ENCODE data around the gene GSG1L.
"Not testable (repeated sequence)": the region's sequence is repeated elsewhere in the genome, so short reads cannot be mapped to it uniquely, and the experiment has no call there.

Gene GSG1L

DNA sequence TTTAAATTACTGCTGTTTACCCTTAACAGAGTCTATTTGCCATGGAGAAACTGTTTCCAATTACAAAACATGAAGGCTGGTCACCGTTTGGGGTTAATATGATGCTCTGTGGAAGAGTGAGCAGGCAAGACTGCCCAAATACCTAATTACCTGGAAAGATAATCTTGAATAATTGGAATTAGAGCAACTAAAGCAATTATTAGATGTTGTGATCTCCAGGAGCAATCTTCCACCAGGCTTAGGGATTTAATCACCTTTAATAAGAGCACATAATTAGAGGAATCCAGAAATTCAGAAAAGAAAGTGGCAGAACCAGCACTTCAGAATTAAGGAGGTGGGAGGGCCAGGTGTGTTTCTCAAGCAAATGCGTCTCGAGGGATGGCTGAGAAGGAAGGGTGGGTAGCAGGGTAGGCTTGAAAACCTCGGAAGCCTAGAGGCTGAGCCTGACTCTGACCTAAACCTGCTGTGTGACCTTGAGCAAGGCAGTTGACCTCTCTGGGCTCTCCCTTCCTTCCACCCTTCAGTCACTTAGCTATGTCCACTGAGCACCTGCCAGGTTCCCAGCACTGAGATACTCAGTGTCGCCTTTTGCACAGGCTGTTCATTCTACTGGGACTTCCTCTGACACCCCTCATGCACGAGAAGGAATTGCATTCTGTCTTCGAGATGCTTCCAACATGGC lies 113.2 kb downstream of the GSG1L start:
- DNase-seq (ENCODE audit: low read depth in 2 of 2) = no peak

DNA sequence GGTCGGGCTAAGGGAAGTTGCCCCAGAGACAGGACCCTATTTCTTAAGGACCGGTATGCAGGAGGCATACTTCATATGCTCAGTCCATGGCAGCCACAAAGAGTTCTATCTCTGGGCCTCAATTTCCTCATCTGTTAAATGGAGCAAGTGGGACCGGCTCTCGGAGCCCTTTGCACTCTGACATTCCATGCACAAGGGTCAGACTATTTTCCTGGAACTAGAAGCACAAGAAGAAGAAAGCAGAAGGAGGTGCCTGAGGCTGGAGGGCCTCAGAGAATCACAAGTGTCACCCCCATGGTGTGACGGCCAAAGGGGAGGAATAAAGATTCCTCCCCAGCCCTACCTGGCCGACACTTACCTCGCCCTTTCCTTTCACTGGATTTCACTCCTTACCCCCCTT lies 115.8 kb downstream of the GSG1L start:
- DNase-seq (ENCODE audit: low read depth in 2 of 2) = no peak

DNA sequence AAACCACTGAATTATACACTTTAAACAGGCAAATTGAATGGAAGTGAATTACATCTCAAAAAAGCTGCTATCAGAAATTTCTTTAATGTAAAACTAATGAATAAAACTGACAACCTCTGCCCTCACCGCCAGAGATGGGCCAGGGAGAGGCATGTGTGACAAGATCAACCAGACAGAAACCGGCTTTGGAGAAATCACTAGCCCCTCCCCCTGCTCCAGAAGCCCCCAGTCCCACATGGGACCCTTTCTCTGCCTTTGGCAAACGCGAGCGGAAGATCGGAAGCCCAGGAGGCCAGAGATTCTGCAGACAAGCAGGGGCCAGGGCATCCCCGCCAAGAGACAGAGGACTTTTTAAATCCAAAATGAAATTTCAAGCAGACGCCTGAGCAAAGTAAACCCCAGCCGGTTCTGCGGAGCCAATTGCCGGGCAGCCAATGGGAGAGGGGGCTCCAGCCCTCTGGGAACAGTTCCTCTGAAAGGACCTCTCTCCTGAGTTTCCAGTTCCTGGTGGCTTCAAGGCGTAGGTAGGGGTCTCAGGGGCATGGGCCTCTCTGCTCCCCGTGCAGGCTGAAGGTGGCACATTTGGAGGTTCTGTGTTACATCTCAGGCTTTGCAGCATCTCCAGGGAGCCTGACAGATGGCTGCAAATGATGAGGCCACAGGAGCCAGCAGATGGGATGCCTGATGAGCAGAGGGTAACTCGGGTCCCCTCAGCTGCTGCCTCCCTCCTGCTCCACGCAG lies 118.1 kb downstream of the GSG1L start:
- DNase-seq (ENCODE audit: low read depth in 2 of 2) = no peak

DNA sequence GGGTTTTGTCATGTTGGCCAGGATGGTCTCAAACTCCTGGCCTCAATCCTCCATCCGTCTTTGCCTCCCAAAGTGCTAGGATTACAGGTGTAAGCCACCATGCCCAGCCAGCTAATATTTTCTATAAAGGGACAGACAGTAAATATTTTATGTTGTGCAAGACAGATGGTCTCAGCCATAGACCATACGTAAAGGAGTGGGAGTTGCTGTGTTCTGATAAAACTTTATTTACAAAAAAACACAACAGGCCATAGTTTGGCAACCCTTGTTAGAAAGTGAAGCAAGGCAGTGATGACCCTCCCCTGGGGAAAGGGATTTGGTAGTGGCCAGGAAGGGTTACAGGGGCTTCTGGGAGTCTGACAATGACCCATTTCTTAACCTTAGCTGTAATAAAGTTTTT lies 119.7 kb downstream of the GSG1L start:
- no peak for DNase-seq (ENCODE audit: low read depth in 2 of 2)

DNA sequence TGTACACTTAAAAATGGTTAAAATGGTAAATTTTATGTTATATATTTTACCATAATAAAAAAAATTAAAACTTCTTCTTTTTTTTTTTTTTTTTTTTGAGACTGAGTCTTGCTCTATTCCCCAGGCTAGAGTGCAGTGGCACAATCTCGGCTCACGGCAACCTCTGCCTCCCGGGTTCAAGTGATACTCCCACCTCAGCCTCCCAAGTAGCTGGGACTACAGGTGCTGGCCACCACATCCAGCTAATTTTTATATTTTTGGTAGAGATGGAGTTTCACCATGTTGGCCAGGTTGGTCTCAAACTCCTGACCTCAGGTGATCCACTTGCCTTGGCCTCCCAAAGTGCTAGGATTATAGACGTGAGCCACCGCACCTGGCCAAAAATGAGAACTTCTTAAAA lies 121.4 kb downstream of the GSG1L start:
- not testable (repeated sequence) for DNase-seq (ENCODE audit: low read depth in 2 of 2)

DNA sequence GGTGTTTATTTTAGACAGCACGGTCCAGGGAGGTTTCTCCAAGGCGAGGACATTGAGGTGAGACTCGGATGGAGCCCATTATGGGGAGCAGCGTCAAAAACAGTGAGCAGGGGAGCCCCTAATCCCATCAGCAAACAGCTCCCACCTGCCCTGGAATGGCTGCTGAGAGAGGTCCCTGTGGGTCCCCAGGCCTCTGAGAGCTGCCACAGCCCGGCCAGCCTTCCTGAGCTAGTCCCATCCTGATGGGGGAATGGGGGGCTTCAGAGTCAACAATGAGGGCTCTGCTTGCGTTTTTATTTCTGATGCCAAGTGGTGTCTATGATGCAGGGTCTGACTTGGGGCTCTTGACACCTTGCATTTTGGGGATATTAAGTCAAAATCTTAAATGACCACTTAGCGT lies 128.4 kb downstream of the GSG1L start:
- DNase-seq (ENCODE audit: low read depth in 2 of 2) = no peak

DNA sequence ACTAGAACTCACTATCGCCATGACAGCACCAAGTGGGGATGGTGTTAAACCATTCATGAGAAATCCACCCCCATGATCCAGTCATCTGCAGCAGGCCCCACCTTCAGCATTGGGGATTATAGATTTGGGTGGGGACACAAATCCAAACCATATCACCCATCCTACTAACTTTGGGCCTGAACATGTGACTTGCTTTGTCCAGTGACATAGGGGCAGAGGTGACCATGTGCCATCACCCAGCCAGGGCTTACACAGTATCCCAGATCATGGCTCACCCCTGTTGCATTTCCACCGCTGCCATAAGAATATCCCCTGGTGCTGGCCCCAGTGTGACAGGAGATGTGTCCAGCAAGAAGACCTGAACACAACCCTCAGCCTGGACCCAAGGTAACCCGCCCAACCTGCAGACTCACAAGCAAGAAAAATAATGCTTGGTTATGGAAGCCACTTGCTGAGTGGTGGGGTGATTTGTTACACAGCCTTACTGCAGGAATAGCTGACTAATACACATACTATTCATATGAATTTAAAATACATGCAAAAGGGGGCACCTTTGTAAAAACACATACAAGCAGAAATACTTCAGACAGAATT lies 130.9 kb downstream of the GSG1L start:
- DNase-seq (ENCODE audit: low read depth in 2 of 2) = no peak

DNA sequence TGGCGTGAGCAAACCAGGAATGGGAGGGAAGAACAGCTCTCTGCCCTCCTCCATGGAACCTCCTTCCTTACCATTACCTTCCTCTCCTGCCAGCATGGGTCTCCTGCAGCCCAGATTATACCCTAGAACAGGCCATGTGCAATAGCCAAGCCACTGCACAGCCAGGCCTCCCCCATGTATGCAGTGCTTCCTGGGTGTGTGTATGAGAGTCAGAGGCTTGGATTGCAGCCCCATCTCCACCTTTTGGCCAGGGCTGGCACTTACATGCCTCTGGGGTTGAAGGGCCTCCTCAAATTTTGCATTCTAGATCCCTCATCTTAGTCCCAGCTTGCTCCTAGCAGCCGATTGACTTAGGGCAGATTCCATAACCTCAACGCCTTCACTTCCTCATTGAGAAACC lies 133.7 kb downstream of the GSG1L start:
- no peak for DNase-seq (ENCODE audit: low read depth in 2 of 2)

DNA sequence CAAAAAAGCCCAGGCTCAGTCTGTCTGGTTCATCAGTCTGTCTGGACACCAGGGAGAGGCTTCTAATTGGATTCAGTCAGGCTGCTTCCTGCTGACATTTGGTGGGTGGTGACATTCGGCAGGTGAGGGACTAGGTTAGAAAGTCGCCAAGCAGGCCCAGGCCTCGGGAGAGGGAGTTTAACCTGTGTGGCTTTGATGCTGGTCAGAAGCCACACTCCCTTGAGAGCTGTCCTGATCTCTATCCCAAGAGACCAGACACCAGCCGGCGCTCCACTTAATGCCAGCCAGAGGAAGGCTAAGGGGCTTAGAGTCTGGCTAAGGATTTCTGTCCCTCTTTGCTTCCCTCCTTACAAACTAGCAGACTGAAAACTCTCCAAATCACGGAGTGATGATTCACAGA lies 135.0 kb downstream of the GSG1L start:
- no peak for DNase-seq (ENCODE audit: low read depth in 2 of 2)

DNA sequence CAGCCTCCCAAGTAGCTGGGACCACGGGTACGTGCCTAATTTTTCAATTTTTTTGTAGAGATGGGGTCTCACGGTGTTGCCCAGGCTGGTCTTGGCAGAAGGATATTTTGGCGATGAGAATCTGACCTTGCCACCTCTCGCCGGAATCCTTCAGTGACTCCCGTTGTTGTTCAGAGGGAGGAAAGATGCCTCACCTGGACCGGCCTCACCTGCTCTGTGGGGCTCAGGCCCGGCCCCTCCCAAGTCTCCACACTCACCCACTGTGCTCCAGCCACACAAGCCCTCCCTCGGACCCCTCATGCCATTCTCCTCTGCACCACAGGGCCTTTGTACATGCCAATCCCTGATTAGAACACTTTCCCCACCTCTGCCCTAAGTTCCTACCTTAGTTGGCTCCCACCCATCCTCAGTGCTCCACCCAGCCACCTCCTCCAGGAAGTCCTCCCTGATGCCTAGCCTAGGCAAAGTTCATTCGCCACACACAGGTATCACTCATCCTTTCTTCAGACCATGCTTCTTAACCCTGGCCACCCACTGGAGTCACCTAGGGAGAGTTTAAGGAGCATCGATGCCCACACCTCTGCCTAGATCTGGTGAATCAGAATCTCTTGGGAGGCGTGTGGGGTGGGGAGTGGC lies 136.1 kb downstream of the GSG1L start:
- no peak for DNase-seq (ENCODE audit: low read depth in 2 of 2)

DNA sequence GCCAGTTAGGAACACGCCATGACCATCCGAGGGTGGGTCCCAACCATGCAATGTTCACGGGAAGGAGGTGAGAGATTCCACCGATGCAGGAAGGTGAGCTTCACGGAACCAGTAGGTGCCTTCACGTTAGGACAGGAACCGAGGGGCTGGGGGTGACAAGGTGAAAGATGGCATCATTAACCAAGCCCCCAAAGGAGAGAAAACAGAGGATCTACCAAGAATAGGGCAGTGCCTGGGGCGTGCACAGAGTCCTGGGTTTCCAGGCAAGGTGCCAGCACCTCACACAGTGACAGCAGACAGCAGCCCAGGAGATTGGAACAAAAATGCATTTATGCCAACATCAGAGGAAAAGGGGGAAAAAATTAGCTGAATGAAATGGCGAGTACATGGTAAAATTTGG lies 137.9 kb downstream of the GSG1L start:
- DNase-seq (ENCODE audit: low read depth in 2 of 2) = no peak

DNA sequence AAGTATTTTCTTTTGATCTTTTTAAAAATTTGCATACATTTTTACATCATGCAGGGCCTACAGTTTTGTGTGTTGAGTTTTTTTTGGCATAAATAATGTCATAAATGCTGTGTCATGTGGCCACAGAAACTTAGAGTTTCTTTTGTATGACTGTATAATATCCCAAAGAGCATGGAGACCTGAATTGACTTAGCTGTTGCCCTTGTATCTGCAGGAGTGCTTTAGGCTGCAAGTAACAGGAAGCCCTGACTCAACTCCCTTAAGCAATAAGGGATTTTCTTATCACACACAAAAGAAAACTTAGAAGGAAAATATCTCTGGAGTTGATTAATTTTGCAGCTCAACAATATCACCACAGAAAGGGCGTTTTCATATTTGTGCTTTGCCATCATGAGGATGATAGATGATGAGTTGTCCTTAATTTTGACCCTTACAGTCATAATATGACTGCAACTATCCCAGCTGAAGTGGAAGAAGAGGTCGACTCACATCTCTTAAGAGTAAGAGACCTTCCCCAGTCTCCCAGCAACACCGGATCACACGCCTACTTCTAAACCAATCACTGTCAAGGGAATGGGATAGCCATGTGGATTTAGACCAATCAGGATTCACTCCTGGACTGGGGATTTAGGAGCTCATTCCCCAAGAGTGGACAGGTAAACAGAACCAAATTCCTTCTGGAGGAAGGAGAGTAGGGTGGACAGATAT lies 138.9 kb downstream of the GSG1L start:
- no peak for DNase-seq (ENCODE audit: low read depth in 2 of 2)

DNA sequence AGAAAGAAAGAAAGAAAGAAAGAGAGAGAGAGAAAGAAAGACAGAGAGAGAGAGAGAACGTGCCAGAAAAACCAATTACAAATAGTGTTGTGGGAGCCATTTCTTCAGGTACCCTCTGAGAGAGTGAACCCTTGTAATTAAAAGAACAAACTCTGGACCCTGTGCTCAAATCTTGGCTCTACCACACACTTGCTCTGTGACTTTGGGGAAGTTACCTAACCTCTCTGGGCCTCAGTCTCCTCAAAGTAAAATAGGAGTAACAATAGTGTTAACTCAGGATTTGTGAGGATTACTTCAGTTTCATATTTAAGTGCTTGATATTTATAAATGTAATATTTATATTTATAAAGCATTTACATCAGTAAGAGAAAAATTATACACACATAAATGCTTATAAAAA lies 139.8 kb downstream of the GSG1L start:
- DNase-seq (ENCODE audit: low read depth in 2 of 2) = no peak

DNA sequence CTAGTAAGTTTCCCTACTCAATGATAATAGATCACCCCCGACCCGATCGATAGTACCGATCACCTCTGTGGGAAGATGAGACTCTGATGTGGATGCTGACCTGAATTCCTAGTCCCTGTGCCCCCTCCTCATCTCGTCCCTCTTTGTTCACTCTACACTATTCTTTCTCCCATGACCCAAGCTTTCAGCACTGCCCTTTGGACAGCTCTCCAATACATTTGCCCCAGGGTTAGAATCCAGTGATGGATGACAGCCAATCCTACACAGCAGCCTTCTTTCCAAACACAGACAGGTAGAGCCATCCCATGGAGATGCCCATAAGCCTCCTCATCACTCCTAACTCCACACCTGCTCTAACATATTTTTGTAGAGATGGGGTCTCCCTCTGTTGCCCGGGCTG lies 141.1 kb downstream of the GSG1L start:
- no peak for DNase-seq (ENCODE audit: low read depth in 2 of 2)

DNA sequence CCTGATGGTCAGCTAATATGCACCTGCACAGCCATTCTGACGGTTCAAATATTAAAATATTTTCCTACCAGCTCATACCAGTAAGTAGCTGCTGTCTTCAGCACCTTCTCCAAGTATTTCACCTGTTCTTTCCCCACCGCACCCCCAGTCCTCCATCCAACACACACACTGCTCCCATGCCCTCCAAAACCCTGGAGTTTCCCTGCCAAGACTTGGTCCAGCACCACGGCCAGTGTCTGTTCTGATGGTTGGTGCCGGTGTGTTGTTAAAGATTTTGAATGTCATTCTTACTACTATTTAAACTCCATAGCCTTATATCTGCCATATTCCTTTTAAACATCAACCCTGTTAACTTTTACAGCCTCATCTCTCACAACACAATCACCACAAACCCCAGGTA lies 142.4 kb downstream of the GSG1L start:
- no peak for DNase-seq (ENCODE audit: low read depth in 2 of 2)

DNA sequence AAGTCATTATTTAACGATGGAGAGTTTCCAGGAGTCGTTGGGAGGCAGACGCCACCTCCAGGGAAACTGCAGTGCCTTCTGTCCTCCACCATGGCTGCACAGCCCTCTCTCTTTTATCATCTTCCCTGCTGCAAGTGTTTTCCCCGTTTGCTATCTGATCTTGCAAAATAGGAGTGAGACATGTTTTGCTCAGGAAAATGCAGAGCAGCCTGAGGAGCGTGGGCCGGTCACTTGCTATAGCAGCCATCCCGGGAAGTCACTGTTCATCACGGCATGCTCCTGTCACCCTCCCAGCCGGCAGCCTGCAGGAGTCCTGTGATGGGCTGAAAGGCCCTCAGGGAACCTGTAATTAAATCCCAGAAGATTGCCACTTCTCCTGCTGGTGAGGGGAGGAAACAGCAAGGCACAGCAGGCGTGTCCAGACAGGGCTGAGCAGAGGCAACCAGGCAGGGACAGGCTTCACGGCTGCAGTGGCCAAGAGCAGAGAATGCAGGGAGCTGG lies 143.1 kb downstream of the GSG1L start:
- DNase-seq (ENCODE audit: low read depth in 2 of 2) = no peak

DNA sequence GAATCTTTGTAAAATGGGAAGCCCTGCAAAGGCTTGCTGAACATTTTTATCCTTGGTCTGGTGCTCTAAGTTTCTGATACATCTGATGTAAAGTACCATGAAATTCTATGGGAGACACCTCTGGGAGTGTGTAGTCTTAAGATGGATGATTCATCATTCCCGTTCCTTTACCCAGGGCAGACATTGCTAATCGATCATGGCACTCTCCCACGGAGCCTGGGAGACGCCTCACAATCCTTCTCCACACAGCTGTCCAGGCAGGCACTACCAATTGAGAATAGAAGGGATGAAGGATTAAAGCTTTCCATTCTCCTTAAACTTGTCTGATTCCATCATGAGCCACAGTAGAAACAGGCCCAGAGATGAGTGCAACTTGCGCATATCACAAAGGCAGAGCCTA lies 144.8 kb downstream of the GSG1L start:
- DNase-seq (ENCODE audit: low read depth in 2 of 2) = no peak

DNA sequence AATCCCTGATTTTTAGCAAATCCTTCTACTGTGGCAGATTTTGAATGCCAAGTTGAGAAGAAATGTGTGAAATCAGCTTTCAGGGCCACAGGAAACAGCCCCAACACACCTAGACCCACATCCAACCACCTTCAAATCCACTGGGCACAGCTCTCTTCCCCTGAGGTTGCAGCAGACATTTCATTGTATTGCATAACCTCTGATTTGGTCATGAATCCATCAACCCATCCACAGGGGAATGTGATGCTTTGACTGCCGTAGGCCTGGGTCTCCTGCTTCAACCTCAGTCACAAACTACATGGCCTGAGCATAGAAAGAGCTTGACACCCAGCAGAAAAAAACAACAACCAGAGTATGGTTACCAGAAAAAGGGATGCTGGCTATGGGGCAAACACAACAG lies 145.6 kb downstream of the GSG1L start:
- DNase-seq (ENCODE audit: low read depth in 2 of 2) = no peak

DNA sequence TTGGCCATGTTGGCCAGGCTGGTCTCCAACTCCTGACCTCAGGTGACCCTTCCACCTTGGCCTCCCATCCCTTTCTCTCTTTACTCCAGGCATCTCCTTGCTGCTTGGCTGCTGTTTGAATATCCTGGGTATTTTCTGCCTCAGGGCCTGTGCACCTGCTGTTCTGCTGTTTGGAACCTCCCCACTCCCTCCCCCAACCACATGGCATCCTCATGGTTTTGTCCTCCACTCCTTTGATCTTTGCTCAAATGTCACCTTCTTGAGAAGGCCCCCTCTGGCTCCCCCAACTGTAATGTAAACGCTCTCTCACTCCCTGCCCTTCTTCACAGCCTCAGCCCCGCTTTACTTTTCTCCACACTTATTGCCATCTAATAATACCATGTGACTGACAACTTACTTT lies 152.0 kb downstream of the GSG1L start:
- DNase-seq (ENCODE audit: low read depth in 2 of 2) = no peak

DNA sequence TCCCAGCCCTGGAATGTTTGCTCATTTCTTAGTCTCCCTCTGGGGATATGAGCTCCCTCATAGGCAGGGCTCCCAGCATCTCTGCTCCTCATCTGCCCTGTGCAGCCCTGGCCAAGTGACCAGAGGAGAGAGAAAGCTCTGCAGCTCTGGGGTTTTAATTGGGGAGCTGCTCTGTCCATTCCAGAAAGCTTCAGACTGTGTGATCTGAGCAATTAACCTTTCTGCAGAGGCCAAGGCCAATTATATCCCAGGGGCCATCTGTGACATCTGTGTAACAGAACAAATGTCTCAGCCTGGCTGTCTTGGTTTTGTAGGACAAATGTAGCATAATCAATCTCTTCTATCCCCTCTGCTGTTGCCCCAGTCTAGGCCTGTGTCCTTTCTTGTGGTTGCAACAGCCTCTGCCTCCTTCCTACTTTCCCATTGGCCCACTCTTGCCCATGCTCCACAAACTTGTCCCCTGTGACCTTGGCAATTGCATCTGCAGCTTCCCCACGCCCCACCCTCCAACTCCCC lies 156.0 kb downstream of the GSG1L start:
- DNase-seq (ENCODE audit: low read depth in 2 of 2) = no peak

DNA sequence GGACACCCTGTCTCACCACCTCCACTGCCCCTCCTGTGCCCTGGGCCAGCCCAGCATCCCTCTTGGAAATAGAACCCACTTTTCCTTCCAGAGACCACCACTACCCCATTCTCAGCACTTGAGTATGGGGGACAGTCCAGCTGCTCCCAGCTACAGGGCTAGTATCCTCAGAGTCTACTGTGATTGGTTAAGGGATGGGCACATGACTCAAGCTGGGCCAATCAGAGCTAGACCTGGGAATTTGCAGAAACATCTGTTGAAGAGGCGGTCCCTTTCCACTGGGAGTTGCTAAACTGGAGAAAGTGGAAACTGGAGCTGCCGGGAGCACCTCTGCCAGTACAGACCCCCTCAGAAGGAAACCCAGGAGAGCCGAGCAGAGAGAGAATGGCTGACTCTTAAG lies 156.6 kb downstream of the GSG1L start:
- no peak for DNase-seq (ENCODE audit: low read depth in 2 of 2)
